Loucy (cell line): ENCODE data around the gene COL5A1.

Experiments used
- EZH2phosphoT487 ChIP-seq: fragments of 200-600 bp; IDR thresholded peaks from 2 replicates; pipeline ENCODE4 v1.6.1; 2018; ENCODE audit warnings: antibody characterized with exemption, mild to moderate bottlenecking, moderate library complexity, borderline replicate concordance
- TF ChIP-seq, protein P1 (sequence below): fragments of 200-600 bp; sonication (generic); conservative IDR thresholded peaks from 2 replicates; pipeline ENCODE4 v1.5.1; 2014; ENCODE audit warnings: mild to moderate bottlenecking, antibody characterized with exemption, low read length

- TF ChIP-seq, protein P1, sequence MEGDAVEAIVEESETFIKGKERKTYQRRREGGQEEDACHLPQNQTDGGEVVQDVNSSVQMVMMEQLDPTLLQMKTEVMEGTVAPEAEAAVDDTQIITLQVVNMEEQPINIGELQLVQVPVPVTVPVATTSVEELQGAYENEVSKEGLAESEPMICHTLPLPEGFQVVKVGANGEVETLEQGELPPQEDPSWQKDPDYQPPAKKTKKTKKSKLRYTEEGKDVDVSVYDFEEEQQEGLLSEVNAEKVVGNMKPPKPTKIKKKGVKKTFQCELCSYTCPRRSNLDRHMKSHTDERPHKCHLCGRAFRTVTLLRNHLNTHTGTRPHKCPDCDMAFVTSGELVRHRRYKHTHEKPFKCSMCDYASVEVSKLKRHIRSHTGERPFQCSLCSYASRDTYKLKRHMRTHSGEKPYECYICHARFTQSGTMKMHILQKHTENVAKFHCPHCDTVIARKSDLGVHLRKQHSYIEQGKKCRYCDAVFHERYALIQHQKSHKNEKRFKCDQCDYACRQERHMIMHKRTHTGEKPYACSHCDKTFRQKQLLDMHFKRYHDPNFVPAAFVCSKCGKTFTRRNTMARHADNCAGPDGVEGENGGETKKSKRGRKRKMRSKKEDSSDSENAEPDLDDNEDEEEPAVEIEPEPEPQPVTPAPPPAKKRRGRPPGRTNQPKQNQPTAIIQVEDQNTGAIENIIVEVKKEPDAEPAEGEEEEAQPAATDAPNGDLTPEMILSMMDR: no peak
- TF ChIP-seq EZH2phosphoT487: no peak
Measured at GRCh38 chr9:134867917-134868750, 226.5 kb downstream of the COL5A1 start.
